ENCODE measurements around the gene FADS1. TPM values are rescaled to one million over a fixed set of nuclear protein-coding genes. Genes with fewer than 3 reads are reported as not detected.

Gene FADS1
- total RNA-seq, 2 experiments from 2014 or later = 33.9 to 34.4 TPM

GRCh38 chr11:61820174-61820573, 3.4 kb upstream of the FADS1 start:
- no peak for DNase-seq
- POLR2A ChIA-PET = interaction anchor here (1.3 to 1.4 kb wide), 2 partner anchors 9 to 19 kb away, joined by 3 to 4 read pairs; no protein-coding TSS in a partner anchor

GRCh38 chr11:61817471-61818202, 834 bp upstream of the FADS1 start:
- H3K27ac Mint-ChIP-seq = no peak overlapping the region
- H3K4me1 Mint-ChIP-seq (ENCODE audit: low read depth) = peaks cover 5% of the 10 kb centered on the region
- intact Hi-C loops (cut with micrococcal nuclease) = no loop called here
- no peak for TF ChIP-seq CTCF (IDR thresholded peaks at IDR 0.05)
- peaks cover 23% of the 10 kb centered on the region for H3K36me3 Mint-ChIP-seq (ENCODE audit: low read depth)
- DNase-seq (no peak), ATAC-seq (no peak)
- H3K4me3 Mint-ChIP-seq = peak overlapping the region; percentile 96
- ChIA-PET POLR2A (interaction anchor here (1.3 to 8.0 kb wide), 5 partner anchors 11 to 52 kb away, joined by 3 to 119 read pairs (median 22); partner anchors contain the start of genes FADS2, FEN1 and TMEM258), CTCF (interaction anchor here (1.0 to 5.0 kb wide), 6 partner anchors 11 to 290 kb away, joined by 3 to 49 read pairs (median 8); partner anchors contain the start of genes FADS2, FEN1 and TMEM258)
- peaks cover 4% of the 10 kb centered on the region for H3K27me3 Mint-ChIP-seq
- H3K9me3 Mint-ChIP-seq = no peaks in the 10 kb centered on the region

More at GRCh38 chr11:61820174-61820573, 3.4 kb upstream of the FADS1 start:
- CTCF ChIA-PET = interaction anchor here (0.8 to 1.5 kb wide), 4 partner anchors 9 to 23 kb away, joined by 3 to 5 read pairs (median 4); no protein-coding TSS in a partner anchor
- intact Hi-C loops (cut with micrococcal nuclease) = no loop called here
- H3K9me3 Mint-ChIP-seq = no peaks in the 10 kb centered on the region
- H3K27ac Mint-ChIP-seq = no peak overlapping the region
- H3K27me3 Mint-ChIP-seq = no peaks in the 10 kb centered on the region
- H3K36me3 Mint-ChIP-seq (ENCODE audit: low read depth) = peaks cover 5% of the 10 kb centered on the region
- no peak for TF ChIP-seq CTCF (IDR thresholded peaks at IDR 0.05)
- ATAC-seq = no peak
- H3K4me1 Mint-ChIP-seq (ENCODE audit: low read depth) = no peaks in the 10 kb centered on the region
- H3K4me3 Mint-ChIP-seq = no peak overlapping the region

GRCh38 chr11:61815790-61816735, 740 bp downstream of the FADS1 start:
- Mint-ChIP-seq H3K4me1 (ENCODE audit: low read depth) (peaks cover 5% of the 10 kb centered on the region), H3K27me3 (peaks cover 4% of the 10 kb centered on the region), H3K27ac (peak overlapping the region; percentile 83), H3K36me3 (ENCODE audit: low read depth) (peaks cover 35% of the 10 kb centered on the region), H3K9me3 (no peaks in the 10 kb centered on the region), H3K4me3 (peak overlapping the region; percentile 96)
- intact Hi-C loops (cut with micrococcal nuclease) = no loop called here
- POLR2A ChIA-PET = interaction anchor here (0.7 to 8.0 kb wide), 8 partner anchors 12 to 1721 kb away, joined by 3 to 119 read pairs (median 15); partner anchors contain the start of genes FADS2, FEN1 and TMEM258
- peak; percentile 84 for DNase-seq
- CTCF ChIA-PET = interaction anchor here (0.8 to 5.0 kb wide), 13 partner anchors 11 to 292 kb away, joined by 3 to 49 read pairs (median 5); partner anchors contain the start of genes FADS2, FEN1 and TMEM258
- ATAC-seq = peak; percentile 73
- TF ChIP-seq CTCF (IDR thresholded peaks at IDR 0.05) = no peak

GRCh38 chr11:61814958-61815789, 1.6 kb downstream of the FADS1 start:
- Mint-ChIP-seq H3K4me1 (ENCODE audit: low read depth) (peaks cover 5% of the 10 kb centered on the region), H3K9me3 (no peaks in the 10 kb centered on the region), H3K27me3 (peaks cover 4% of the 10 kb centered on the region), H3K36me3 (ENCODE audit: low read depth) (peaks cover 38% of the 10 kb centered on the region), H3K27ac (peak overlapping the region; percentile 83), H3K4me3 (peak overlapping the region; percentile 96)
- ChIA-PET POLR2A (interaction anchor here (0.6 to 8.0 kb wide), 6 partner anchors 13 to 116 kb away, joined by 3 to 119 read pairs (median 24); partner anchors contain the start of genes FADS2, FEN1 and TMEM258), CTCF (interaction anchor here (0.7 to 5.0 kb wide), 16 partner anchors 10 to 481 kb away, joined by 3 to 49 read pairs (median 5); partner anchors contain the start of genes FADS2 and FEN1)
- intact Hi-C loops (cut with micrococcal nuclease) = no loop called here
- TF ChIP-seq CTCF (IDR thresholded peaks at IDR 0.05) = no peak
- peak; percentile 82 for DNase-seq
- peak; percentile 57 for ATAC-seq

Data from activated CD8-positive, alpha-beta T cell treated with anti-CD3 and anti-CD28 coated beads for 36 hours (primary cell).